GM04504 (cell line): Measurements from ENCODE around the gene PEAK1.

ENCODE experiments used
- DNase-seq: peaks from one replicate; pipeline ENCODE4 v3.0.0-alpha.2; 2012; ENCODE audit warnings: low read depth

The PEAK1 gene

DNA sequence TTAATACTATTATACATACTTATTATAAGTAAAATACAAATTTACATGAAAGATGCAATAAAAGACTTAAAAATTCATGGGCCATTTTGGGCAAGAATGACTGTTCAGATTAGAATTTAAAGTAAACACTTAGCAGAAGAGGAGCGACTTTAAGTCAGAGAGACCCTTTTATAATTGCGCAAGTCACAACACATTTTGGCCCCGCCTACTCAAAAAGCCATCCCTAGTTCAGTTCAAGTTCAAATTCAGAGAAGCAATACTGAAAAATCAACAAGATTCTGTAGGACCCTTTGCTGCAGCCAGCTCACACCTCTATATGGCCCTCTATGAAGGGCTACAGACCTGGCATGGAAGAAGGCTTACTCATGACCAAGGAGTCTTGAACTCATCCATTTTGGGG is 64.6 kb downstream of the PEAK1 start:
- DNase-seq, result no peak

DNA sequence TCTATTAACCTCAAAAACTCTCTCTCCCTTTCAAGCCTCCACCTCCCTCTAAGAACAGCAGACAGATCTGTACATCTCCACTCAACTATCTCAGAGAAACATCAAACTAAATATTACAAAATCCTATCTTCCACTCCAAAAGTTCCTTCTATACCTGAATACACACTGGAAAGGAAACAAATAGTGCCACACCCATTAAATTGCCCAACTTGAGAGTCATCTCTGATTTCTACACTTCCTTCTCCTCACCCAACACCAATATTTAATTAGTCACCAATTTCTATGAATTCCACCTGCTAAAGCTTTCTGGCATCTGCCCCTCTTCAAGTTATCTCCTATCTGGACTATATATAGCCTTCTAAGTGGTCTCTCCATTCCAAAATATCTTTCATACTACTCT is 65.8 kb downstream of the PEAK1 start:
- DNase-seq, result no peak

DNA sequence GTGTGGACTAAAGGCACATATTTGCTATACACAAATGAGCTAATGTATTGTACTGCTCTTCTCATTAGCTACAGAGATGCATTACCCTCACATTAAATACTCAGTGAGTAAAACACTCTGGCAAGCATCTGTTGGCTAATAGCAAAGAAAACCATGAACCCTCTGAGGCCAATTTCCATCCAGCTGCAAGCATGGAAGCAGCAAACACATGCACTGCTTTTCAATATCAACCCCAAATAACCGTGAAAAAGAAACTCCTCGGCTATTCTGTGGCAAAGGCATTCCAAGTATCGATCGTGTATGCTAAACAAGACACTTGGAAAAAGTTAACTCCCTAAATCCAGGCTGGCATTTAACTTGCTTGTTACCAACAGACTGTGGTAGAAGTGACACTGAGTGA is 67.0 kb downstream of the PEAK1 start:
- no peak for DNase-seq

DNA sequence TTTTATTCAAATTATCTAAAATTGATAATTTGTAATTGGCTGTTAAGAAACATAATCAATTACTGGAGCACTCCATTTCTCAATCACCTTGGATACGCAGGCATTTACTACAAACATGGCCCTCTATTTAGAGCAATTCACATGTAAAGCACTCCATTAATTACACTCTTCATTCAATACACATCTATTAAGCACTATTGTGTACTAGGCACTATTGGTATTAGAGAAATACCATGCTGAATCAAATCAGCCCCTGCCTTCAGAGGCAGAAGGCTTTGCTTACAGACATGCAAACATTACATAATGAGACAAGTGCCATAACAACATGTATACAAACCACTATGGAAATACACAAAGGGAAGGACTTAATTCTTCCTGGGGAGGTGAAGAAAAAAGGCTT is 69.1 kb downstream of the PEAK1 start:
- DNase-seq, result no peak

DNA sequence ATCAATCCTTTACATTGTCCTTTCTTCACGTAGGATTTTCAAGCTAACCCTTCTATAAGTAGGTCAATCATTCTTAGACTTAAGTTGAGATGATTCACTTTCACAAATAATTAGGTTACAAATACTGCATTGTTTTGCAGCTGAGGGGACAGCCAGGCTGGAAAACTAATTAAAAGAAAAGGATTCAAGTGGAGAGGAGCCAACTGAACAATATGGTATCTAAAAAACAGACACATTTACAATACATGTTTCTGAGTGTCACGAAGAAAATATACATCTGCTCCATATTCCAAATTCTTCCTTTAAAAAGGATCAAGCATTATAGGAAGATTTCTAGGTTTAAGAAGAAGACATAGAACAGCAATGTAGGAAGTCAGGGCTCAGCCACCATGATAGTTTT is 70.2 kb downstream of the PEAK1 start:
- no peak for DNase-seq

DNA sequence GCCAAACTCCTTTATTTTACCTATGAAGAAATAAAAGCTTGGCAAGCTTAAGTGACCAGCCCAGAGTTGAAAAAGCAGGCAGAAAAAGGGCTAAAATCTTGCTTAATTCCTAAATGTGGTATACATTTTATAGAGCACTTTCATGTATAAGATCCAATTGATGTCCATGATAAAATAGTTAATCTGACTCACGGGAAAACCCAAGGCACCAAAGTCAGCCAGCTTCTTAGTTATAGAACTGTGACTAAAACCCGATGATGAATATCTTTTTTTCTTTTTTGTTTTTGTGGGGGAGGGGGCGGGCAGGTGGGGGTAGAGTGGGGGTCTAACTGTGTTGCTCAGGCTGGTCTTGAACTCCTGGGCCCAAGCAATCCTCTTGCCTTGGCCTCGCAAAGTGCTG is 71.4 kb downstream of the PEAK1 start:
- no peak for DNase-seq

DNA sequence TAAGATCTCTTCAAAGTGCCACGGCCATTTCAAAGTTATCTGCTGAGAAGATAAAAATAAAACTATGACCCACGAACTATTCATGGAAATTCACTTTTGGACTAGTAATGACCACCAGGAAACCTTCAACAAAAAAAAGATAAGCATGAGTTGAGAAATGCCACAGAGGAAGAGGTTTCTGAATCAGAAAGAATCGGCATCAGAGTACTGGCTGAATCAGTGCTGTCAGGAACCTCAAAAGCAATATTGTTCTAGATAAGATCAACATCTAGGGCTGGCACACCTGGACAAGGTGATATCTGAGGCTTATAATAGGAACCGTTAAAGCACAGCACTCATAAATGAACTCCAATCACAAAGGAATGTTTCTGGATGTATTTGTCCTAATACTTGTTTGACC is 72.7 kb downstream of the PEAK1 start:
- no peak for DNase-seq

DNA sequence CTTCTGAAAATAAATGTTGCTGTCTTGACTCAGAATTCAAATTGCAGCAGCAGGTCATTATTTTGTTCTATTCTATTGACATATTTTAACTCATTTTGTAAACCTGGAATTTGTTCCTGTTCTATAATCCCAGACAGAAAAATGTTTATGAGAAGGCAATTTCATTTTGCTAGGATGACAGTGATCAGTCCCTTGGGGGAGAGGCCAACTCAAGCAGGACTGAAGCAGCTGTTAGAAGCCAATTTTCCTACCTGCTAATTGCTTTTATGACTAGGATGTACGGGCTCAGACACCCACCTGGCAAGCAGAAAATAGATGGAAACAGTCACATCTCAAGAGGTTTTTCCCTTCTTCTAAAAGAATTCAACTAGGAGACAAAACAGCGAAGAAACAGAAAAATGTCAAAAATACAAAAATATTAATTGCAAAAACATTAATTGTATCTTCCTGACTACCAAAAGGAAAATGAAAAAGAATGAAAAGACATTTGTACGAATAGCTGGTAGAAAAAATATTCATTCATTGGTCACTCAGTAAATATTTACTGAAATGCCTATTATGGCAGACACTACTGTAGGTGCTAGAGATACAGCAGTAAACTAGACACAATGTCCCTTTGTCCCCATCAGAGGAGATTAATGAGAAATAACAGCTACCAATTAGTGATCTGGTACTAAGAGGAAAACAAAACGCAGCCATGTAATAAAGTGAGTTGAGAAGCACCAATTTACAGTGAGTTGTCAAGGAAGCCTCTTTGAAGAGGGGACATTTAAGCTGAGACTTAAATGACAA is 73.5 kb downstream of the PEAK1 start:
- DNase-seq, result no peak

DNA sequence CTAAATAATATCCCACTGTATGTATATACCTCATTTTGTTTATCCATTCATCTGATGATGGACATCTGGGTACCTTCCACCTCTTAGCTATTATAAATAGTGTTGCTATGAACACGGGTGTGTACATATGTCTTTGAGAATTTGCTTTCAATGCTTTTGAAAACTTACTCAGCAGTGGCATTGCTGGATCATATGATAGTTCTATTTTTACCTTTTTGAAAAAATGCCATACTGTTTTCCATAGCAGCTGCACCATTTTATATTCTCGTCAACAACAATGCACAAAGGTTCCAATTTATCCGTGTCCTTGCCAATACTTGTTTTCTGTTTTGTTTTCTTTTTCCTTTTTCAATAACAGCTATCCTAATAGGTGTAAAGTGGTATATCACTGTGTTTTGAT is 77.1 kb downstream of the PEAK1 start:
- no peak for DNase-seq

DNA sequence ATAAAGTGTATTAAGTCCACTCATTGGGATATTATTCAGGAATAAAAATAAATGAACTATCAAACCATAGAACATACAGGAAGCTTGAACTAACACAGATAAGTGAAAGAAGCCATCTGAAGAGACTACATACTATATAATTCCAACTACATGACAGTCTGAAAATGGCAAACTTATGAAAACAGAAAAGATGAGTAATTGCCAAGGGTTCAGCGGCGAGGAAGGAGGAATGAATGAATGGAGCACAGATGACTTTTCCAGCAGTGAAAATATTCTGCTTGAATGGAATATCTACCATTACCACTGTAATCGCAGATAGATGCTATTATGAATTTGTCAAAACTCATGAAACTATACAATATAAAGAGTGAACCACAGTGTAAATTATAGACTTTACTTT is 79.7 kb downstream of the PEAK1 start:
- DNase-seq, result no peak

DNA sequence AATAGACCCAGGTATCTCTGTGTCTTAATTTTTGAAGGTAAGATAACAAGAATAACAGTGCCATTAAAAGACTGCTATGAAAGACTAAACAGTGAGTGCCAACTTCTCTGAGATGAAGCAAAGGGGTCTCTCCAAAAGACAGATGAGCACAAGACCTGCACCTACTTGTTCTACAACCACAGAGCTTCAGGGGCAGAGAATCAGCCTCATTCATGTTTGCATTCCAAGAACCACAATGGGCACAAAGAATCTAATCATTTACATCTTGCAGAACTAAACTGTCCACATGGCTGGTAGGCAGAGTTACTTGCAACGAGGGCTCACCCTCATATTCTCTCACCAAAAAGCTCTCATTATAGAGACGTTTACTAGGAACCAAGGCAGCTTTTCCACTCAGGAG is 83.9 kb downstream of the PEAK1 start:
- DNase-seq, result no peak

DNA sequence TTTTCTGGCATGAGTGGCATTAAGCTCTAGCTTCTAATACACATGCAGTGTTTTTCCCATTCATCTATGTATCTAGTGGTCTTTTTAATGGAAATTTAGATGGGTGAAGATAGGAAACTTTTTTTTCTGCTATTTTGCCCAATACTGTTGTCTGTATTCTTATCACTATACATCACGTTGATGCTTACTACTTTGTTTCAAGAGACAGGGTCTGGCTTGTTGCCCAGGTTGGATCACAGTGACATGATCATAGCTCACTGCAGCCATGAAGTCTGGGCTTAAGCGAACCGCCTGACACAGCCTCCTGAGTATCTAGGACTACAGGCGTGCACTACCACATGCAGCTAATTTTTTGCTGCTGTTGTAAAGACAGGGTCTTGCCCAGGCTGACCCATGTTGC is 84.6 kb downstream of the PEAK1 start:
- DNase-seq, result no peak

DNA sequence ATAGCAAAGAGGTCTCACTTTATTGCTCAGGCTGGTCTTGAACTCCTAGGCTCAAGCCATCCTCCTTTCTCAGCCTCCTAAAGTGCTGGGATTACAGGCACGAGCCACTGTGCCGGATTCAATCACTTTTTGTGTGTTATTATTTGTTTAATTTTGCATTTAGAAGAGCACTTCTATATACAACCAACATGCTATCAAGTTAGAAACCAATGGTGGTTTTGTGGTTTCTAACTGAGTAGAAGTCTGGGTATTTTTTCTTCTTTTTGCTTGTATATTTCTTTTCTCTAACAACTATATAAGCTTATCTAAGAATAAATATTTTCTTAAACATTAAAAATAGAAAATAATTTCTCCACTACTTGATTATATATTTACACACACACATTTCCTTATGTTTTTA is 86.7 kb downstream of the PEAK1 start:
- no peak for DNase-seq

DNA sequence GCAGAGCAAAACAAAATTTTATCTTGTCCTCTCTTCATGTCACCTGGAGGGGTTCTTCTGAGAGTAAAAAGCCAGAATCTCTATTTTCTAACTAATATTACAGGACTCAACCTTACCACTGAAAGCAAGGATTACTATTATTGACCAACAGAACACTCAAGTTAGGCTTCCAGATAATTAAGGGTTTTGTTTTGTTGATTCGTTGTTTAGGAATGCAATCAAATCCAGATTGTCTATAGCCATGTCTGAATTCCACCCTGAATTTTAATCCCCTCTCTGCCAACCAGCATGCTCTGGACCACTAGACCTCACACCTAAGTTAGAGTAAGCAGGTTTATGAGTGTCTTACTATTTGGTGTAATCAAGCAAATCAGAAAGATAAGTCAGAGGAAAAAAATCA is 90.7 kb downstream of the PEAK1 start:
- no peak for DNase-seq

DNA sequence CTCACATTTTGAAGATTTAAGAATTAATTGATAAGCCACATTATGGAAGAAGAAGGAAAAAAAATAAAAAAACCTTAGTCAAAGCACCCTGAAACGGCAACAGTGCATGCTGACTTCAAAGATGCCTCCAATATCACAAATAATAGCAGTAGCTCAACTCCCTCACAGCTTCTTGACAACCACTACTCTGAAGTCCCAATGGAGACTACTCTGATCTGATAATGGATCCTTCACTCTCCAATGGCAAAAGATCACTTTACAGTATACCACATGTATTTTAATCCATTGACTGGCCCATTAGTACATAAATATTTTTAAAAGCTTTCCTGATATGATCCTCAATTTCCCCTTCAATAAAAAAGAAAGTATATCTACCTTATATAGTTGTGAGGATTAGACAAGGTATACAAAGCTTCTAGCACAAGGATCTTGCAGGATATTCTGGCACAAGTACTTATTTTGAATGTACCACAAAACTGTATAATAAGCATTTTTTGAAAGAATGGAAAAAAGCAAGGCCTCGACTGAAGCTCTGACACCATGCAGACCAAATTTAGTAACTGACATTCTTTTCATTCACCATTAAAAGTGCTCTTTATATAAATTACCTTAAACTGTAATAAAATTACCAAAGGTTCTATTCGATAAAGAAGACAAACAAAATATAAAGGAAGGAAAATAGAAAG is 91.9 kb downstream of the PEAK1 start:
- no peak for DNase-seq

DNA sequence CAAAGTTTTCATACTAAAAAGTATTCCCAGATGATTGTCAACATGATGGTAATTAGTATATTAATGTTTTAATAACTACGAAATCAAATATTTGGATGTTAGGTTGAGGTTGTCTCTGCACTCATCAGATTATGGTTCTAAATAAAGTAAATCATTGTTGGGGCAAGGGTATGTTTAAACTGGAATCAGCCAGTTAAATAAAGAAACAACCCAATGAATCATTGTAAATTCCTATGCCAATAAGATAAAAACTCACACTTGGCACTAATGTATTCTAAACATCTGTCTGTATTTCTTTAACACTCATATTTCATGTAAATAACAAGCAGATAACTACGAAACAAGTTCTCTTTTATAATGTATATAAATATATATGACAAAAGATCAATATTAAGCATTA is 92.7 kb downstream of the PEAK1 start:
- no peak for DNase-seq

DNA sequence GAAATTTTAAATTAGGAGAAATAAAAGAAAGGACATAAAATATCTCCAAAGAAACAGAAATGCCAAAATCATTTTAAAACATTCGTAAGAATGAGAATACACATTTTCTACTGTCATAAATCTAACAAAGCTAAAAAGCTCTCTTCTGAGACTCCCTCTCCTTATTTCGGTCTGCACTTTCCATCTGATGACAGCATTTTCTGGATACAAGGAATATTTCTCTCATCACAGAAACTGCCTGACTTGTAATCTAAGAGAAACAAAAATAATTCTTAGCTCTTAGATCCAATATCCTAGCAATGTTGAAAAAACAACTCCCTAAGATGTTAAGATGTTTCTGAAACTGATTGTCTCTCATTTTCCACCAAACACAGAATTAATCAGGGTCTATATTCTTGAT is 93.5 kb downstream of the PEAK1 start:
- DNase-seq, result no peak

DNA sequence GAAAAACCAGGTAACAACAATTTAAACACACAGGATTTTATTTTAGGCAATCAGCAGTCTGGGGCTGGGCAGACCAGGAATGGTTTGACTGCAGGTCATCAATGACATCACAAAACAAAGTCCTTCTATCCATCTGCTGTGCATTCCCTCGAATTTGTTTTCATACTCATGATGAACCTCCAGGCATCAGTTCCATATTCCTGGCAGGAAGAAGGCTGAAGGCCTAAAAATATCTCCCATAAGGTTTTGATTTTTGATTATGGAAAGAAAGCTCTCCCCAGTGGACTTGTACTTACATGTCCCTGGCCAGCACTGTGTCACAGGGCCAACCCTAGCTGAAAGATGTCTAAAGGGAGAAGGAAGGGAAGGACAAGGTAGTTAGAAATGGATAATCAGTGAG is 107.4 kb downstream of the PEAK1 start:
- peak; percentile 70 for DNase-seq

DNA sequence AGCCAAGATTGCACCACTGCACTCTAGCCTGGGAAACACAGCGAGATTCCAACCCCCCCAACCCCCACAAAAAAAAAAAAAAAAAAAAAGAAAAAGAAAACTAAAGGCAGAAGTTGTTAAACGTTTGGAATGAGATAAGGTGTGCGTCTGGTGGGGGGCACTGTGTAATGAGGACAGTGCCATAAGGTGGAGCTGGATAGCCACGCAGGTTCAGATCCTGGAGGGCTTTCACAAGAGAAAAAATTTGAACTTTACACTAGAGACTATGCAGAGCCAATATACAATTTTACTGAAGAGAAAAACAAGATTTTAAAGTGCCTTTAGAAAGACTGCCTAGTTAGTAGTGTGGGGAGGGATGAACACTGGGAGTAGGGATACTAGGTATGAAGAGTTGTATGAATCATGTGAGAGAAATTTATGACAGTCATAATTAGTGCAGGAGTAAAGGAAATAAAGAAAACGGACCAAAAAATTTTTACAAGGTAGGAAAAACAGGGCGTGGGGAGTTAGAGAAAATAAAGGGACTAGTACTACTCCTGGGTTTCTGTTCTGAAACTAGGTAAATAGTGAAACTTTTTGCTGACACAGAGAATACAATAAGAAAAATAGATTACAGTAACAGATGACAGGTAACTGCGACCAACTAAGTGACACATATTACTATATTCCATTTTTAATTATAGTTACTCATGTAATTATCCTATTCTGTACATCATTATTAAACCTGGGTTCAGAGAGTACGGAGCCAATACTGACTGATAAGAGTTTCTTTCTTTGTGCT is 108.1 kb downstream of the PEAK1 start:
- no peak for DNase-seq

DNA sequence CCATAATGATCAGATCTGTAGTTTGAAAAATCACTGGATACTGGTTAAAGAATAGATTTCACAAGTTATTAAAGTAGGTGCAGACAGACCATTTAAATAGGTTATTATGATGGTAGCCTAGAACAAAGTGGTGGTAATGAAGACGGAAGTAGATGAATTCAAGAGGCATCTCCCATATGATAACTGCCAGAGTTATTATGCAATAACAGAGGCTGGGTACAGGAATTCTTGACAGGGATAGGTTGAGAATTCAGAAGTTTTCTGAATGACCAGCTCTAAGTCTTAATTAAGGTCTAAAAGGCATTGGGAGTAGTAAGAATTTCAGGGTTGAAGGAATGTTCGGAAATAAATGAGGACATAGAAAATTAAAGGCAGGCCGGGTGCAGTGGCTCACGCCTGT is 108.9 kb downstream of the PEAK1 start:
- no peak for DNase-seq

DNA sequence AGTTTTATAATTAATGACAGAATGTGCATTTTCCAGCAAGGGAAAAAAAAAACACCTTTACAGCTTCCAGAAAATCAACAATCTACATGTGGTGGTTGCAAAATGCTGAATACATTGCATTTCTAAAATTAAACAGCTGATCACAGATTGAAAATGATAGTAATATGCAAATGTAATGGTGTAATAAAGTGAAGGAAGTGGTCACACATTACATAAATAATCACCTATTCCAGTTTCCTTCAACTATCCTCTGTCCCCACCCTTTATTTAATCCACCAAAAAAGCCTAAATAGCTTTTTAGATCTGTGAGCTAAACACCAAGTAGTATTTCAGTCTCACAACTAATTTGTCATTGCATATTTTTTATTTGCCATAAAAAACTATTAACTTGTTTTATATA is 110.5 kb downstream of the PEAK1 start:
- no peak for DNase-seq

DNA sequence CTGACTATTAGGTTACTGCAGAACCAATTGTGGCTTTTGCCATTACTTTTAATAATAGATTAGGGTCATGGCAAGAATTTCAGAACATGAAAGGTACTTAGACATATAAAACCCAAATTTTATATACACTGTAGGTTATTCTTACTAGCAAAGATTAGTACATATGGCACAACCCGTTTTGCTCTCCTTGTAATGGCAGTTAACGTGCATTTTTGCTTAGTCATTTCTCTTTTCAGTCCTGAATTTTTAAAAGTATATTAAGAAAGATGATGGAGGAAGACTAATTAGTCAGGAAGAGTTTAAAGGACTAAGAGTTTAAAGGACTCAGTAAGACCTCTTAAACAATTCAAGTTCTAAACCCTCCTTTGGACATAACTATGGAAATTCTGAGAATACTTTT is 114.0 kb downstream of the PEAK1 start:
- DNase-seq, result no peak

DNA sequence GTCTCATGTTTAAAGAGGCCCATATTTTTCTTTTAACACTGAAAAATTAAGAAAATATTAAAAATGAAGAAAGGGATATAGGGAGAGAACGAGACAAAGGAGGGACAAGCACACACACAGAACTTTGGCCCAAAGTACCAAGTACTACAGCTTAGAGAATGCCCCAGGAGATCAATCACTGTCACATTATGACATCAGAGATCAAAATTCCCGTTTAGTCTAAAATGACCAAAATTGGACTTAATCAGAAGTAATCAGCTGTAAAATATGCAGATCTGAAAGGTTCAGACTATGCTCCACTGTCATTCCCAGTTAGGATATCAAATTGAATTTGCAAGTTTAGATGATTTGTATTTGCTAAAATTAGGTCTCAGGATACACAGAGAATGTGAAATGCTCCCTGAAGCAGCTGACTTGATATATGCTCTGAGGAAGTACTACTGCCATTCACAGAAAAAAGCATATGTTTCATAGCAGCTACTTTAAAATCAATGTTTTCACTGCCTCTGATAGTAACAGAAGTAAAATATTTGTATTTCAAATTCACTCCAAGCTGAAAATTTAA is 123.0 kb downstream of the PEAK1 start:
- DNase-seq, result no peak
